GM19328 (cell line): ENCODE measurements around the gene GDF10.

ENCODE experiments used
- ATAC-seq: cut with Tn5 transposase; IDR thresholded peaks from one replicate; pipeline ENCODE4 v1.9.1; 2021; ENCODE audit warnings: mild to moderate bottlenecking, moderate library complexity; ENCODE audit not compliant: unreplicated experiment

The GDF10 gene

GRCh38 chr10:47331491-47331890, 31.5 kb downstream of the GDF10 start:
- no peak for ATAC-seq

- ATAC-seq, result no peak
Observed at GRCh38 chr10:47331954-47332353, 32.0 kb downstream of the GDF10 start.

- no peak for ATAC-seq
Observed at GRCh38 chr10:47332371-47332770, 32.4 kb downstream of the GDF10 start.

- ATAC-seq, result no peak
Observed at GRCh38 chr10:47332946-47333345, 32.9 kb downstream of the GDF10 start.

GRCh38 chr10:47333532-47333931, 33.5 kb downstream of the GDF10 start:
- ATAC-seq, result no peak

GRCh38 chr10:47334466-47335295, 34.7 kb downstream of the GDF10 start:
- ATAC-seq, result no peak

GRCh38 chr10:47335906-47336305, 35.9 kb downstream of the GDF10 start:
- ATAC-seq, result no peak

GRCh38 chr10:47336387-47337134, 36.6 kb downstream of the GDF10 start:
- ATAC-seq, result no peak

- ATAC-seq, result no peak
Observed at GRCh38 chr10:47337310-47337709, 37.3 kb downstream of the GDF10 start.

- ATAC-seq, result no peak
Observed at GRCh38 chr10:47339186-47339735, 39.3 kb downstream of the GDF10 start.

- ATAC-seq, result no peak
Observed at GRCh38 chr10:47339759-47340607, 40.0 kb downstream of the GDF10 start.

- no peak for ATAC-seq
Observed at GRCh38 chr10:47340608-47341170, 40.7 kb downstream of the GDF10 start.

GRCh38 chr10:47344996-47345870, 45.2 kb downstream of the GDF10 start:
- no peak for ATAC-seq

GRCh38 chr10:47346581-47347302, 46.7 kb downstream of the GDF10 start:
- ATAC-seq, result no peak

GRCh38 chr10:47347303-47347675, 47.3 kb downstream of the GDF10 start:
- ATAC-seq, result no peak

- no peak for ATAC-seq
Observed at GRCh38 chr10:47348138-47348651, 48.2 kb downstream of the GDF10 start, which contains the start of gene RBP3. TSS of gene RBP3 (plus strand) at chr10:47348363. CDS start at chr10:47348485, 122 bp downstream.

GRCh38 chr10:47348661-47349470, 48.9 kb downstream of the GDF10 start:
- ATAC-seq, result no peak

GRCh38 chr10:47349516-47349915, 49.5 kb downstream of the GDF10 start:
- ATAC-seq, result no peak
